HepG2 (cell line): Measurements from ENCODE around the gene C22orf15. TPM values are rescaled to one million over a fixed set of nuclear protein-coding genes. Genes with fewer than 3 reads are reported as not detected.

ENCODE experiments used
- ATAC-seq: fragments of 200-7000 bp; cut with Tn5 transposase; 3 replicates; pipeline ENCODE4 v1.9.1; 2020; ENCODE audit warnings: mild to moderate bottlenecking, moderate library complexity
- BruUV-seq: library from RNA; stranded (reverse); fragments of 400-500 nt; replicated peaks from 2 replicates; lab custom pipeline; 2021; lab: Mats Ljungman, UMichigan
- CTCF ChIA-PET: fragments of 300-600 bp; formaldehyde crosslinking; extraction: SDS; loops from one replicate; lab custom pipeline; 2021; ENCODE audit warnings: low total read pairs, inconsistent platforms, low intra/inter-chr PET ratio; lab: Yijun Ruan, JAX
- POLR2A ChIA-PET: fragments of 350-600 bp; sonication (Branson Sonifier 250); formaldehyde crosslinking; loops from one replicate; lab custom pipeline; 2020; ENCODE audit warnings: antibody characterized with exemption, inconsistent platforms; lab: Yijun Ruan, JAX
- DNase-seq: peaks from one replicate; pipeline ENCODE4 v3.0.0-alpha.2; 2015; ENCODE audit warnings: low spot score
- FAIRE-seq: peaks from 3 replicates; lab custom pipeline; 2011; peaks lifted over from hg19 to GRCh38; lab: Jason Lieb, UNC
- H2AFZ ChIP-seq: one replicate; pipeline ENCODE4 v1.6.1; 2011; ENCODE audit warnings: low read length, inconsistent platforms
- H3K27ac ChIP-seq: fragments of 300-600 bp; 3 replicates; pipeline ENCODE4 v1.8.0; 2011; ENCODE audit warnings: mixed run types, mild to moderate bottlenecking, mixed read lengths, low read length, inconsistent platforms; ENCODE audit not compliant: insufficient read depth; ENCODE audit errors: extremely low read length
- H3K27me3 ChIP-seq, 2 experiments: fragments of 200-600 bp in 1 of 2; 2 replicates in 1 of 2; 3 replicates in 1 of 2; pipeline versions ENCODE4 v1.6.0 to v1.8.0; 2011; ENCODE audit warnings: low read length in 2 of 2, mild to moderate bottlenecking in 2 of 2, moderate library complexity in 2 of 2, inconsistent platforms in 1 of 2; ENCODE audit not compliant: insufficient read depth in 2 of 2, control insufficient read depth in 1 of 2
- H3K36me3 ChIP-seq, 2 experiments: fragments of 200-600 bp in 1 of 2; replicated peaks in 1 of 2; 2 replicates in 1 of 2; 3 replicates in 1 of 2; pipeline versions ENCODE4 v1.5.1 to v1.8.0; 2011; ENCODE audit warnings: low read length in 2 of 2, inconsistent platforms in 1 of 2; ENCODE audit not compliant: insufficient read depth in 2 of 2, control insufficient read depth in 1 of 2
- H3K4me1 ChIP-seq: 2 replicates; pipeline ENCODE4 v1.5.1; 2012; ENCODE audit warnings: low read length, inconsistent platforms; ENCODE audit not compliant: insufficient read depth
- H3K4me2 ChIP-seq: 2 replicates; pipeline ENCODE4 v1.6.0; 2011; ENCODE audit warnings: low read depth, low read length, inconsistent platforms
- H3K4me3 ChIP-seq, 3 experiments: fragments of 200-600 bp in 1 of 3; sonication (generic), shearing (Covaris generic) in 1 of 3; replicated peaks in 1 of 3; 2 replicates each; pipeline ENCODE4 v1.5.1; 2011 to 2016; ENCODE audit warnings: low read length in 3 of 3, inconsistent platforms in 2 of 3, low read depth in 2 of 3, mild to moderate bottlenecking in 2 of 3, control low read depth in 1 of 3, mixed read lengths in 1 of 3; ENCODE audit not compliant: insufficient read depth in 1 of 3
- H3K79me2 ChIP-seq: one replicate; pipeline ENCODE4 v1.6.1; 2011; ENCODE audit warnings: low read length, inconsistent platforms; ENCODE audit not compliant: insufficient read depth
- H3K9ac ChIP-seq: 2 replicates; pipeline ENCODE4 v1.6.0; 2011; ENCODE audit warnings: mild to moderate bottlenecking, low read depth, low read length, inconsistent platforms; ENCODE audit not compliant: insufficient read depth
- H3K9me3 ChIP-seq: 2 replicates; pipeline ENCODE4 v1.5.1; 2012; ENCODE audit warnings: mild to moderate bottlenecking, low read length
- H4K20me1 ChIP-seq: 2 replicates; pipeline ENCODE4 v1.6.0; 2011; ENCODE audit warnings: inconsistent platforms, mild to moderate bottlenecking, low read length, moderate library complexity; ENCODE audit not compliant: insufficient read depth
- ARHGAP35 ChIP-seq: sonication (generic); formaldehyde crosslinking; IDR thresholded peaks from 2 replicates; pipeline ENCODE4 v1.9.0; 2022; ENCODE audit warnings: mild to moderate bottlenecking, inconsistent platforms, moderate library complexity, missing genetic modification reagents, borderline replicate concordance
- ASH2L ChIP-seq: fragments of 300-600, 200-600 bp; sonication (generic); IDR thresholded peaks from 2 replicates; pipeline ENCODE4 v1.7.0; 2017; ENCODE audit warnings: low read depth, mild to moderate bottlenecking, moderate library complexity, mixed read lengths, low read length; ENCODE audit not compliant: insufficient read length
- BRD4 ChIP-seq: sonication (generic); formaldehyde crosslinking; IDR thresholded peaks from 2 replicates; pipeline ENCODE4 v1.4.0; 2020; ENCODE audit warnings: missing genetic modification reagents
- FOXK2 ChIP-seq: fragments of 450-650 bp; IDR thresholded peaks from 2 replicates; pipeline ENCODE4 v1.6.1; 2016
- HDAC1 ChIP-seq: sonication (generic); formaldehyde crosslinking; IDR thresholded peaks from 2 replicates; pipeline ENCODE4 v1.5.1; 2020; ENCODE audit warnings: mild to moderate bottlenecking, missing genetic modification reagents
- KDM5A ChIP-seq: fragments of 200-600 bp; sonication (generic); IDR thresholded peaks from 2 replicates; pipeline ENCODE4 v1.7.0; 2018; ENCODE audit warnings: antibody characterized with exemption, mild to moderate bottlenecking, low read length, borderline replicate concordance
- MED8 ChIP-seq: sonication (generic); formaldehyde crosslinking; IDR thresholded peaks from 2 replicates; pipeline ENCODE4 v1.8.1; 2023; ENCODE audit warnings: mild to moderate bottlenecking, missing genetic modification reagents; ENCODE audit not compliant: insufficient replicate concordance
- NR2F6 ChIP-seq, 2 experiments: IDR thresholded peaks; 2 replicates each; pipeline ENCODE4 v1.6.1; 2016; ENCODE audit warnings: antibody characterized with exemption in 1 of 2, mild to moderate bottlenecking in 1 of 2
- PHB2 ChIP-seq: fragments of 450-650 bp; IDR thresholded peaks from 2 replicates; pipeline ENCODE4 v1.6.1; 2018; ENCODE audit not compliant: partially characterized antibody
- SAP130 ChIP-seq: IDR thresholded peaks from 2 replicates; pipeline ENCODE4 v1.6.1; 2016; ENCODE audit warnings: low read depth
- ZNF264 ChIP-seq: sonication (generic); formaldehyde crosslinking; IDR thresholded peaks from 2 replicates; pipeline ENCODE4 v1.4.0; 2020; ENCODE audit warnings: missing genetic modification reagents
- ZNF333 ChIP-seq: sonication (generic); formaldehyde crosslinking; IDR thresholded peaks from 2 replicates; pipeline ENCODE4 v1.4.0; 2020; ENCODE audit warnings: mild to moderate bottlenecking, missing genetic modification reagents, borderline replicate concordance
- ZNF543 ChIP-seq: sonication (generic); formaldehyde crosslinking; IDR thresholded peaks from 2 replicates; pipeline ENCODE4 v1.4.0; 2020; ENCODE audit warnings: mild to moderate bottlenecking, missing genetic modification reagents
- ZNF746 ChIP-seq: sonication (generic); formaldehyde crosslinking; IDR thresholded peaks from 2 replicates; pipeline ENCODE4 v1.8.0; 2022; ENCODE audit warnings: mild to moderate bottlenecking, missing genetic modification reagents
- WGBS: methylation state at CpG from one replicate; pipeline ENCODE4 v1.1.6; 2017; ENCODE audit warnings: low lambda C conversion rate; 5-methylcytosine and 5-hydroxymethylcytosine counted together
- in situ Hi-C: cut with HindIII; loops from 2 replicates; pipeline ENCODE4 v1.10.0; 2017; ENCODE audit warnings: low pct_unique_long_range_greater_than_20kb; ENCODE audit not compliant: extremely low pct_ligation_motif_present
- intact Hi-C: fragments of 100-400 bp; cut with micrococcal nuclease; formaldehyde crosslinking; loops from one replicate; pipeline ENCODE4 v1.10.0; 2022; ENCODE audit not compliant: unreplicated experiment
- polyA plus RNA-seq, 8 experiments: library from polyadenylated mRNA; depleted of rRNA in 3 of 8; stranded (reverse) in 7 of 8; unstranded in 1 of 8; fragments of >200 nt; fragmentation: Illumina TruSeq in 4 of 8; extraction: Trizol in 4 of 8; gene quantifications; 2 replicates each; pipeline versions ENCODE4 v1.2.1 to v1.2.3, GENCODE V29; 2011 to 2016; ENCODE audit warnings: low read depth in 4 of 8, missing spikeins in 1 of 8, mixed read lengths in 1 of 8; ENCODE audit not compliant: insufficient read depth in 1 of 8
- total RNA-seq, 5 experiments: library from RNA; depleted of rRNA; stranded (reverse); fragments of >200 nt; fragmentation: Illumina TruSeq; extraction: Trizol; gene quantifications; 2 replicates each; pipeline ENCODE4 v1.2.3, GENCODE V29; 2016; ENCODE audit warnings: low read depth in 1 of 5
- TF ChIP-seq, protein P1 (sequence below): sonication (generic); formaldehyde crosslinking; IDR thresholded peaks from 2 replicates; pipeline ENCODE4 v1.4.0; 2020; ENCODE audit warnings: missing genetic modification reagents
- TF ChIP-seq, protein P2 (sequence below): sonication (generic); formaldehyde crosslinking; IDR thresholded peaks from 2 replicates; pipeline ENCODE4 v1.4.0; 2020; ENCODE audit warnings: missing genetic modification reagents; ENCODE audit errors: not compliant biosample characterization
- TF ChIP-seq, protein P3 (sequence below): sonication (generic); formaldehyde crosslinking; IDR thresholded peaks from 2 replicates; pipeline ENCODE4 v1.4.0; 2020; ENCODE audit warnings: low read depth, mild to moderate bottlenecking, missing genetic modification reagents

The C22orf15 gene
- total and polyA plus RNA-seq, 2 of the 13 experiments (the other 11 are each of a cell fraction or from before 2014, with no cell fraction given) = not detected

DNA sequence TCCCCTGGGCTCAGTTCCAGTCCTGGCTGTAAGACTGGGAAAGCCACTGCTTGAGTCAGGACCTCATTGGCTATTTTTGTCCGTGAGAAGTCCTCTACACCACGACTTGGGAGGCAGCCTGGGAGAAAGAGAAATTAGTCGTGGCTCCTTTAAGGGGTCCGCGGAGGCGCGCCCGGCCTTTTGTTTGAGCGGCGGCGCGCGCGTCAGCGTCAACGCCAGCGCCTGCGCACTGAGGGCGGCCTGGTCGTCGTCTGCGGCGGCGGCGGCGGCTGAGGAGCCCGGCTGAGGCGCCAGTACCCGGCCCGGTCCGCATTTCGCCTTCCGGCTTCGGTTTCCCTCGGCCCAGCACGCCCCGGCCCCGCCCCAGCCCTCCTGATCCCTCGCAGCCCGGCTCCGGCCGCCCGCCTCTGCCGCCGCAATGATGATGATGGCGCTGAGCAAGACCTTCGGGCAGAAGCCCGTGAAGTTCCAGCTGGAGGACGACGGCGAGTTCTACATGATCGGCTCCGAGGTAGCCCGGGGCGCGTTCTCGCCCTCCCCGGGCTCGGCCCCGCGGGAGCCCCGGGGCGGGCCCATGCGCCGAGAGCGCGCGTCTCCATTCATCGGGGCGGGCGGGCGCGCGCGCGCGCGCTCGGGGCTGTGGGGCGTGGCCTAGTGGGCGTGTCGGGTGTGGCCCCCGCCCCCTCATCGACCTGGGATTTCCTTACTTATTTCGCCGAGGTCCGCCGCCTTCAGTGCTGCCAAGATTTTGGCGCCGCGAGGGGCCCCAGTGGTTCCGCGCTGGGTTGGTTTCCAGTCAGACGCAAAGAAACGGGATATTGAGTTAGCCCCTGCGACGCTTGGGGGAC, 24.2 kb downstream of the C22orf15 start, which contains the start of gene SMARCB1 (continued):
- TF ChIP-seq SAP130 (CRISPR knock-in tag) = peak; percentile 57
- TF ChIP-seq MED8 (CRISPR knock-in tag) = peak; percentile 36
- peak; percentile 22 for TF ChIP-seq ZNF543 (CRISPR knock-in tag)
- TF ChIP-seq ZNF746 = peak; percentile 23; the same call in 1 of the 2 replicates
- 0 out of 2 replicates have a peak, but pooled peaks have one; percentile 59 for TF ChIP-seq ZNF333 (CRISPR knock-in tag)
- 0 out of 2 replicates have a peak, but pooled peaks have one; percentile 23 for TF ChIP-seq ZNF264 (CRISPR knock-in tag)
- TF ChIP-seq, protein P1, sequence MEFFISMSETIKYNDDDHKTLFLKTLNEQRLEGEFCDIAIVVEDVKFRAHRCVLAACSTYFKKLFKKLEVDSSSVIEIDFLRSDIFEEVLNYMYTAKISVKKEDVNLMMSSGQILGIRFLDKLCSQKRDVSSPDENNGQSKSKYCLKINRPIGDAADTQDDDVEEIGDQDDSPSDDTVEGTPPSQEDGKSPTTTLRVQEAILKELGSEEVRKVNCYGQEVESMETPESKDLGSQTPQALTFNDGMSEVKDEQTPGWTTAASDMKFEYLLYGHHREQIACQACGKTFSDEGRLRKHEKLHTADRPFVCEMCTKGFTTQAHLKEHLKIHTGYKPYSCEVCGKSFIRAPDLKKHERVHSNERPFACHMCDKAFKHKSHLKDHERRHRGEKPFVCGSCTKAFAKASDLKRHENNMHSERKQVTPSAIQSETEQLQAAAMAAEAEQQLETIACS (CRISPR knock-in tag) = peak; percentile 96

DNA sequence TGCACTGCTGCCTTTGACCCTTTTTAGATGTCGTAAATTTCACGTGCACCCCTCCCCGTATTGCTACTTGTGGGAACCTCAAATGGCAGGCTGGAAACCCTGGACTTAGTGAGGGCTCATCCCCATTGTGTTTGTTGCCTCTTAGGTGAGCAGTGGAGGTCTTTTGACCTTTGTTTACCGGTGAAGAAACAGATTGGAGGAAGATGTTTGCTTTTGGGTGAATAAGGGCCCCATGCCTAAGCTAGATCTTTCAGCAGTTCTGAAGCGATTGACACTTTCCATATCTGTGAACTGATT, 24.8 kb downstream of the C22orf15 start:
- H3K4me2 ChIP-seq = peak overlapping the region; percentile 99
- 3% methylated on average over 5 of the region's 5 CpGs for WGBS
- H3K79me2 ChIP-seq = peaks cover 49% of the 10 kb centered on the region
- peak overlapping the region; percentile 84 to 92 (median 90) for H3K4me3 ChIP-seq
- no peak for FAIRE-seq
- peak overlapping the region; percentile 99 for H3K27ac ChIP-seq
- no peak for DNase-seq
- H3K9me3 ChIP-seq = no peaks in the 10 kb centered on the region
- no peak for ATAC-seq
- peaks cover 65% of the 10 kb centered on the region for H3K4me1 ChIP-seq
- H4K20me1 ChIP-seq = peaks cover 23% of the 10 kb centered on the region
- H3K27me3 ChIP-seq = no peaks in the 10 kb centered on the region
- no peak overlapping the region for H2AFZ ChIP-seq
- peaks cover 9 to 13% of the 10 kb centered on the region in 2 experiments; a peak in 4 of 5 replicates for H3K36me3 ChIP-seq
- CTCF ChIA-PET = no interaction called here
- in situ Hi-C loops (no loop called here), intact Hi-C loops (loop anchor here (5.0 kb wide), 1 partner anchor 70 kb away; the partner anchor contains the start of gene SLC2A11)
- BruUV-seq = no TSS peak
- H3K9ac ChIP-seq = peak overlapping the region; percentile 99
- POLR2A ChIA-PET = interaction anchor here (1.0 to 7.1 kb wide), 5 partner anchors 12 to 70 kb away, joined by 3 to 201 read pairs (median 10); partner anchors contain the start of genes CHCHD10, MMP11 and SLC2A11
- TF ChIP-seq, protein P2, sequence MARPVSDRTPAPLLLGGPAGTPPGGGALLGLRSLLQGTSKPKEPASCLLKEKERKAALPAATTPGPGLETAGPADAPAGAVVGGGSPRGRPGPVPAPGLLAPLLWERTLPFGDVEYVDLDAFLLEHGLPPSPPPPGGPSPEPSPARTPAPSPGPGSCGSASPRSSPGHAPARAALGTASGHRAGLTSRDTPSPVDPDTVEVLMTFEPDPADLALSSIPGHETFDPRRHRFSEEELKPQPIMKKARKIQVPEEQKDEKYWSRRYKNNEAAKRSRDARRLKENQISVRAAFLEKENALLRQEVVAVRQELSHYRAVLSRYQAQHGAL (CRISPR knock-in tag) = no peak
- TF ChIP-seq FOXK2 (0 out of 2 replicates have a peak, but pooled peaks have one; percentile 65), PHB2 (no peak), KDM5A (0 out of 2 replicates have a peak, but pooled peaks have one; percentile 4), ARHGAP35 (CRISPR knock-in tag) (no peak), HDAC1 (0 out of 2 replicates have a peak, but pooled peaks have one; percentile 2), BRD4 (CRISPR knock-in tag) (no peak), ASH2L (peak; percentile 9), NR2F6 (IDR thresholded peaks at IDR 0.05) (0 out of 2 replicates have a peak, but pooled peaks have one; percentile 12), NR2F6 (CRISPR knock-in tag; IDR thresholded peaks at IDR 0.05) (no peak)
- TF ChIP-seq, protein P3, sequence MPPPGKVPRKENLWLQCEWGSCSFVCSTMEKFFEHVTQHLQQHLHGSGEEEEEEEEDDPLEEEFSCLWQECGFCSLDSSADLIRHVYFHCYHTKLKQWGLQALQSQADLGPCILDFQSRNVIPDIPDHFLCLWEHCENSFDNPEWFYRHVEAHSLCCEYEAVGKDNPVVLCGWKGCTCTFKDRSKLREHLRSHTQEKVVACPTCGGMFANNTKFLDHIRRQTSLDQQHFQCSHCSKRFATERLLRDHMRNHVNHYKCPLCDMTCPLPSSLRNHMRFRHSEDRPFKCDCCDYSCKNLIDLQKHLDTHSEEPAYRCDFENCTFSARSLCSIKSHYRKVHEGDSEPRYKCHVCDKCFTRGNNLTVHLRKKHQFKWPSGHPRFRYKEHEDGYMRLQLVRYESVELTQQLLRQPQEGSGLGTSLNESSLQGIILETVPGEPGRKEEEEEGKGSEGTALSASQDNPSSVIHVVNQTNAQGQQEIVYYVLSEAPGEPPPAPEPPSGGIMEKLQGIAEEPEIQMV = no peak
